HEK293 (cell line): ENCODE measurements around the gene CFAP221.

Experiments
- CTCF ChIA-PET: fragments of 350-600 bp; formaldehyde crosslinking; extraction: SDS; loops from one replicate; lab custom pipeline; 2021; ENCODE audit warnings: antibody characterized with exemption; lab: Yijun Ruan, JAX
- POLR2A ChIA-PET: fragments of 300-600 bp; formaldehyde crosslinking; extraction: SDS; loops from one replicate; lab custom pipeline; 2020; ENCODE audit warnings: antibody characterized with exemption, inconsistent platforms; lab: Yijun Ruan, JAX
- H3K27ac ChIP-seq: fragments of 200-500 bp; sonication (Bioruptor generic); 2 replicates; pipeline ENCODE4 v1.5.1; 2014; ENCODE audit warnings: low read depth, low read length, control low read depth, inconsistent platforms; ENCODE audit errors: extremely low read depth
- H3K36me3 ChIP-seq, 2 experiments: fragments of 200-500 bp in 1 of 2; sonication (Bioruptor generic) in 1 of 2; 1 replicate in 1 of 2; 2 replicates in 1 of 2; pipeline ENCODE4 v1.5.1; 2014 to 2017; ENCODE audit warnings: inconsistent platforms in 2 of 2, low read length in 2 of 2; ENCODE audit not compliant: control insufficient read depth in 2 of 2, insufficient read depth in 1 of 2
- H3K4me1 ChIP-seq: fragments of 200-500 bp; sonication (Bioruptor generic); 2 replicates; pipeline ENCODE4 v1.5.1; 2014; ENCODE audit warnings: mild to moderate bottlenecking, low read length, inconsistent platforms; ENCODE audit not compliant: control insufficient read depth, insufficient read depth
- H3K4me3 ChIP-seq: 2 replicates; pipeline ENCODE4 v1.5.1; 2011; ENCODE audit warnings: low read depth, mild to moderate bottlenecking, control low read depth, low read length, moderate library complexity
- H3K9me3 ChIP-seq: fragments of 200-500 bp; sonication (Bioruptor generic); 2 replicates; pipeline ENCODE4 v1.5.1; 2014; ENCODE audit warnings: low read depth, low read length, inconsistent platforms; ENCODE audit not compliant: control insufficient read depth, insufficient read depth
- GLIS1 ChIP-seq: fragments of 450-650 bp; formaldehyde crosslinking; IDR thresholded peaks from 2 replicates; pipeline ENCODE4 v1.5.1; 2016; ENCODE audit warnings: missing biosample characterization, missing genetic modification characterization
- KLF16 ChIP-seq: fragments of 450-650 bp; formaldehyde crosslinking; IDR thresholded peaks from 2 replicates; pipeline ENCODE4 v1.5.1; 2017; ENCODE audit warnings: missing biosample characterization, missing genetic modification characterization
- SCRT1 ChIP-seq: fragments of 450-650 bp; formaldehyde crosslinking; IDR thresholded peaks from 2 replicates; pipeline ENCODE4 v1.5.1; 2016; ENCODE audit warnings: missing biosample characterization, missing genetic modification characterization, borderline replicate concordance
- SP3 ChIP-seq: fragments of 450-650 bp; formaldehyde crosslinking; IDR thresholded peaks from 2 replicates; pipeline ENCODE4 v1.5.1; 2016; ENCODE audit warnings: missing biosample characterization, missing genetic modification characterization
- TCF7L2 ChIP-seq: IDR thresholded peaks from 2 replicates; pipeline ENCODE4 v1.6.1; 2011; ENCODE audit warnings: low read depth, mild to moderate bottlenecking, inconsistent platforms, low read length, moderate library complexity, borderline replicate concordance
- WT1 ChIP-seq: fragments of 450-650 bp; formaldehyde crosslinking; IDR thresholded peaks from 2 replicates; pipeline ENCODE4 v1.5.1; 2016; ENCODE audit warnings: missing biosample characterization, missing genetic modification characterization
- ZBTB1 ChIP-seq: fragments of 450-650 bp; formaldehyde crosslinking; IDR thresholded peaks from 2 replicates; pipeline ENCODE4 v1.5.1; 2016; ENCODE audit warnings: missing biosample characterization, missing genetic modification characterization
- ZBTB20 ChIP-seq: fragments of 450-650 bp; formaldehyde crosslinking; IDR thresholded peaks from 2 replicates; pipeline ENCODE4 v1.5.1; 2016; ENCODE audit warnings: missing biosample characterization, missing genetic modification characterization
- ZBTB7A ChIP-seq: fragments of 450-650 bp; formaldehyde crosslinking; IDR thresholded peaks from 2 replicates; pipeline ENCODE4 v1.5.1; 2016; ENCODE audit warnings: low read depth, missing biosample characterization, missing genetic modification characterization
- ZBTB8A ChIP-seq: fragments of 450-650 bp; formaldehyde crosslinking; IDR thresholded peaks from 2 replicates; pipeline ENCODE4 v1.5.1; 2016; ENCODE audit warnings: missing biosample characterization, missing genetic modification characterization
- ZFP69B ChIP-seq: fragments of 450-650 bp; formaldehyde crosslinking; IDR thresholded peaks from 2 replicates; pipeline ENCODE4 v1.5.1; 2016; ENCODE audit warnings: missing biosample characterization, missing genetic modification characterization
- ZNF16 ChIP-seq: fragments of 450-650 bp; formaldehyde crosslinking; IDR thresholded peaks from 2 replicates; pipeline ENCODE4 v1.5.1; 2016; ENCODE audit warnings: low read depth, missing biosample characterization, missing genetic modification characterization
- ZNF175 ChIP-seq: fragments of 450-650 bp; formaldehyde crosslinking; IDR thresholded peaks from 2 replicates; pipeline ENCODE4 v1.5.1; 2016; ENCODE audit warnings: missing biosample characterization, missing genetic modification characterization
- ZNF211 ChIP-seq: fragments of 450-650 bp; formaldehyde crosslinking; IDR thresholded peaks from 2 replicates; pipeline ENCODE4 v1.5.1; 2016; ENCODE audit warnings: low read depth, missing biosample characterization, missing genetic modification characterization
- ZNF302 ChIP-seq: fragments of 450-650 bp; formaldehyde crosslinking; IDR thresholded peaks from 2 replicates; pipeline ENCODE4 v1.5.1; 2016; ENCODE audit warnings: missing biosample characterization, missing genetic modification characterization, low read depth
- ZNF510 ChIP-seq: fragments of 450-650 bp; formaldehyde crosslinking; IDR thresholded peaks from 2 replicates; pipeline ENCODE4 v1.5.1; 2018; ENCODE audit warnings: mild to moderate bottlenecking, missing genetic modification characterization, missing biosample characterization; ENCODE audit not compliant: insufficient replicate concordance
- ZNF521 ChIP-seq: fragments of 450-650 bp; formaldehyde crosslinking; IDR thresholded peaks from 2 replicates; pipeline ENCODE4 v1.5.1; 2017; ENCODE audit warnings: missing biosample characterization, mild to moderate bottlenecking, missing genetic modification characterization
- ZNF76 ChIP-seq: fragments of 450-650 bp; formaldehyde crosslinking; IDR thresholded peaks from 2 replicates; pipeline ENCODE4; 2016; ENCODE audit warnings: low read depth, missing biosample characterization, missing genetic modification characterization, borderline replicate concordance
- ZNF776 ChIP-seq: fragments of 450-650 bp; formaldehyde crosslinking; IDR thresholded peaks from 2 replicates; pipeline ENCODE4 v1.5.0; 2017; ENCODE audit warnings: missing biosample characterization, missing genetic modification characterization, borderline replicate concordance
- ZNF791 ChIP-seq: fragments of 450-650 bp; formaldehyde crosslinking; IDR thresholded peaks from 2 replicates; pipeline ENCODE4 v1.5.1; 2016; ENCODE audit warnings: missing biosample characterization, missing genetic modification characterization
- TF ChIP-seq, protein P1 (sequence below): fragments of 450-650 bp; formaldehyde crosslinking; IDR thresholded peaks from 2 replicates; pipeline ENCODE4 v1.5.1; 2017; ENCODE audit warnings: missing biosample characterization, mild to moderate bottlenecking, missing genetic modification characterization, moderate library complexity
- TF ChIP-seq, protein P2 (sequence below): fragments of 450-650 bp; formaldehyde crosslinking; IDR thresholded peaks from 2 replicates; pipeline ENCODE4 v1.5.1; 2016; ENCODE audit warnings: missing biosample characterization, missing genetic modification characterization
- TF ChIP-seq, protein P3 (sequence below): fragments of 450-650 bp; formaldehyde crosslinking; IDR thresholded peaks from 2 replicates; pipeline ENCODE4 v1.5.1; 2016; ENCODE audit warnings: missing biosample characterization, missing genetic modification characterization
- TF ChIP-seq, protein P4 (sequence below): fragments of 450-650 bp; formaldehyde crosslinking; IDR thresholded peaks from 2 replicates; pipeline ENCODE4 v1.5.1; 2016; ENCODE audit warnings: missing biosample characterization, missing genetic modification characterization
- TF ChIP-seq, protein P5 (sequence below): fragments of 450-650 bp; formaldehyde crosslinking; IDR thresholded peaks from 2 replicates; pipeline ENCODE4 v1.5.1; 2017; ENCODE audit warnings: missing biosample characterization, missing genetic modification characterization

The CFAP221 gene

DNA sequence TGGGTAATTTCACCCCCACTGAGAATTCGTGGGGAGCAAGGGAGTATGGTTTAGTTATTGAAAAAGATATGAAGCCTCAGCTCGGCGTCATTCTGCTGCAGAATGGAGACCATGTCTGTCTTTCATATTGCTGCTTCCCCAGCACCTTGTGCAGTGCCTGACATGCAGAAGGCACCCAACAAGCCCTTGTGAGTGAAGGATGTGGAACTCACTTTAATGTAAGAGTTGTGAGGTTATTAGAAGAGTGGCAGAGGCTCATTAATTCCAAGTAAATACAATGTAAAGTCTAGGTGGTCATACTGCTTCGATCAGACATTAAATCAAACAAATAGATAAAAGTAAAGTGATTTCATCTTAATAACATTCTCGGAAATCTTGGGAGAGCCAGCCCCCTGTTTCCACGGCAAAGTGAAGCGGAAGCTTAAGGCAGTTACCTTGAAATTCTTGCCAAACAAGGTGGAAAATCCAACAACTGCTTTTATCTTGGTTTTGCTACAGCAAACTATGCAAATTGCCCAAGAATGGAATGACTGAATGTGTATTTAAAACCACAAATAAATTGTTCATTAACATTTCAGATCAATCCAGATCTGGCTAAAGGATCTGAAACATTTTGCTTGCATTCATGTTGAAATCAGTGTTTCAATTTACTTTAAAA is 9.6 kb downstream of the CFAP221 start:
- Histone ChIP-seq H3K27ac (no peak overlapping the region), H3K4me1 (0 out of 2 replicates have a peak, but pooled peaks cover under 1% of the 10 kb centered on the region), H3K4me3 (no peak overlapping the region), H3K9me3 (no peaks in the 10 kb centered on the region), H3K36me3 (no peaks in the 10 kb centered on the region)
- ChIA-PET CTCF (no interaction called here), POLR2A (no interaction called here)
- TF ChIP-seq, protein P1, sequence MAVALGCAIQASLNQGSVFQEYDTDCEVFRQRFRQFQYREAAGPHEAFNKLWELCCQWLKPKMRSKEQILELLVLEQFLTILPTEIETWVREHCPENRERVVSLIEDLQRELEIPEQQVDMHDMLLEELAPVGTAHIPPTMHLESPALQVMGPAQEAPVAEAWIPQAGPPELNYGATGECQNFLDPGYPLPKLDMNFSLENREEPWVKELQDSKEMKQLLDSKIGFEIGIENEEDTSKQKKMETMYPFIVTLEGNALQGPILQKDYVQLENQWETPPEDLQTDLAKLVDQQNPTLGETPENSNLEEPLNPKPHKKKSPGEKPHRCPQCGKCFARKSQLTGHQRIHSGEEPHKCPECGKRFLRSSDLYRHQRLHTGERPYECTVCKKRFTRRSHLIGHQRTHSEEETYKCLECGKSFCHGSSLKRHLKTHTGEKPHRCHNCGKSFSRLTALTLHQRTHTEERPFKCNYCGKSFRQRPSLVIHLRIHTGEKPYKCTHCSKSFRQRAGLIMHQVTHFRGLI (tag by site-specific recombination) = no peak
- no peak for TF ChIP-seq SP3 (tag by site-specific recombination)
- no peak for TF ChIP-seq ZBTB8A (tag by site-specific recombination)
- TF ChIP-seq ZNF521 = no peak
- no peak for TF ChIP-seq WT1 (tag by site-specific recombination)
- TF ChIP-seq, protein P2, sequence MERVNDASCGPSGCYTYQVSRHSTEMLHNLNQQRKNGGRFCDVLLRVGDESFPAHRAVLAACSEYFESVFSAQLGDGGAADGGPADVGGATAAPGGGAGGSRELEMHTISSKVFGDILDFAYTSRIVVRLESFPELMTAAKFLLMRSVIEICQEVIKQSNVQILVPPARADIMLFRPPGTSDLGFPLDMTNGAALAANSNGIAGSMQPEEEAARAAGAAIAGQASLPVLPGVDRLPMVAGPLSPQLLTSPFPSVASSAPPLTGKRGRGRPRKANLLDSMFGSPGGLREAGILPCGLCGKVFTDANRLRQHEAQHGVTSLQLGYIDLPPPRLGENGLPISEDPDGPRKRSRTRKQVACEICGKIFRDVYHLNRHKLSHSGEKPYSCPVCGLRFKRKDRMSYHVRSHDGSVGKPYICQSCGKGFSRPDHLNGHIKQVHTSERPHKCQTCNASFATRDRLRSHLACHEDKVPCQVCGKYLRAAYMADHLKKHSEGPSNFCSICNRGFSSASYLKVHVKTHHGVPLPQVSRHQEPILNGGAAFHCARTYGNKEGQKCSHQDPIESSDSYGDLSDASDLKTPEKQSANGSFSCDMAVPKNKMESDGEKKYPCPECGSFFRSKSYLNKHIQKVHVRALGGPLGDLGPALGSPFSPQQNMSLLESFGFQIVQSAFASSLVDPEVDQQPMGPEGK = no peak
- no peak for TF ChIP-seq ZNF776 (tag by site-specific recombination)
- TF ChIP-seq KLF16 = no peak
- no peak for TF ChIP-seq ZNF16 (tag by site-specific recombination)
- TF ChIP-seq ZNF76 = no peak
- TF ChIP-seq ZBTB20 (tag by site-specific recombination) = no peak
- TF ChIP-seq ZFP69B (tag by site-specific recombination) = no peak
- TF ChIP-seq SCRT1 (tag by site-specific recombination) = no peak
- no peak for TF ChIP-seq ZNF211
- no peak for TF ChIP-seq GLIS1 (tag by site-specific recombination)
- TF ChIP-seq, protein P3, sequence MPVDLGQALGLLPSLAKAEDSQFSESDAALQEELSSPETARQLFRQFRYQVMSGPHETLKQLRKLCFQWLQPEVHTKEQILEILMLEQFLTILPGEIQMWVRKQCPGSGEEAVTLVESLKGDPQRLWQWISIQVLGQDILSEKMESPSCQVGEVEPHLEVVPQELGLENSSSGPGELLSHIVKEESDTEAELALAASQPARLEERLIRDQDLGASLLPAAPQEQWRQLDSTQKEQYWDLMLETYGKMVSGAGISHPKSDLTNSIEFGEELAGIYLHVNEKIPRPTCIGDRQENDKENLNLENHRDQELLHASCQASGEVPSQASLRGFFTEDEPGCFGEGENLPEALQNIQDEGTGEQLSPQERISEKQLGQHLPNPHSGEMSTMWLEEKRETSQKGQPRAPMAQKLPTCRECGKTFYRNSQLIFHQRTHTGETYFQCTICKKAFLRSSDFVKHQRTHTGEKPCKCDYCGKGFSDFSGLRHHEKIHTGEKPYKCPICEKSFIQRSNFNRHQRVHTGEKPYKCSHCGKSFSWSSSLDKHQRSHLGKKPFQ (tag by site-specific recombination) = no peak
- no peak for TF ChIP-seq TCF7L2
- no peak for TF ChIP-seq ZBTB7A (tag by site-specific recombination)
- TF ChIP-seq ZNF791 (tag by site-specific recombination) = no peak

DNA sequence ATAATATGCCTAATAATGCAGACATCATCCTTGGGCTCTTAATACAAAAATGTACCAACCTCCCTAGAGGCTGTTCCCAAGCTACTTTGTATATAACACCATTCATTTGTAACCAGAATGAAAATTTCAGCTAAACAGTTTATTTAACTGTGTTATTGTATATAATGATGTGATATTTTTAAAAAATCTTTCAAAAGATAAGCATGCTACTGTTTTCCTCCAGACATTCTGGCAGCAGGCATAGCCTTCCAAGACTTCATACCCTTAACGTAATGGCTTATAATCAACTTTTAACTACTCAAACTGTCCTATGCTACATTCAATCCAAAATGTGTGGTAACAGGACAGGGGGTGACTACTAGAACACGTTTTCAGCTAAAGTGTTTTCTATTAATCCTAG is 21.2 kb downstream of the CFAP221 start:
- POLR2A ChIA-PET = no interaction called here

More for the DNA sequence above, 21.2 kb downstream of the CFAP221 start:
- TF ChIP-seq, protein P4, sequence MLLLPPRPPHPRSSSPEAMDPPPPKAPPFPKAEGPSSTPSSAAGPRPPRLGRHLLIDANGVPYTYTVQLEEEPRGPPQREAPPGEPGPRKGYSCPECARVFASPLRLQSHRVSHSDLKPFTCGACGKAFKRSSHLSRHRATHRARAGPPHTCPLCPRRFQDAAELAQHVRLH = no peak
- TF ChIP-seq ZNF510 (tag by site-specific recombination) (no peak), ZNF302 (tag by site-specific recombination) (no peak), ZBTB1 (tag by site-specific recombination) (no peak), ZNF175 (tag by site-specific recombination) (no peak)
- TF ChIP-seq, protein P5, sequence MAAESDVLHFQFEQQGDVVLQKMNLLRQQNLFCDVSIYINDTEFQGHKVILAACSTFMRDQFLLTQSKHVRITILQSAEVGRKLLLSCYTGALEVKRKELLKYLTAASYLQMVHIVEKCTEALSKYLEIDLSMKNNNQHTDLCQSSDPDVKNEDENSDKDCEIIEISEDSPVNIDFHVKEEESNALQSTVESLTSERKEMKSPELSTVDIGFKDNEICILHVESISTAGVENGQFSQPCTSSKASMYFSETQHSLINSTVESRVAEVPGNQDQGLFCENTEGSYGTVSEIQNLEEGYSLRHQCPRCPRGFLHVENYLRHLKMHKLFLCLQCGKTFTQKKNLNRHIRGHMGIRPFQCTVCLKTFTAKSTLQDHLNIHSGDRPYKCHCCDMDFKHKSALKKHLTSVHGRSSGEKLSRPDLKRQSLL = no peak
- TF ChIP-seq, all 188 proteins: peak for 0
- no peaks in the 10 kb centered on the region for H3K9me3 ChIP-seq
- CTCF ChIA-PET = interaction anchor here (0.6 to 0.9 kb wide), 2 partner anchors 50 to 76 kb away, joined by 3 read pairs; no protein-coding TSS in a partner anchor
- H3K36me3 ChIP-seq = no peaks in the 10 kb centered on the region
- no peak overlapping the region for H3K27ac ChIP-seq
- no peaks in the 10 kb centered on the region for H3K4me1 ChIP-seq
- no peak overlapping the region for H3K4me3 ChIP-seq
